ENCODE measurements around the gene PAX5. TPM values are rescaled to one million over a fixed set of nuclear protein-coding genes. Genes with fewer than 3 reads are reported as not detected.

PAX5 gene
- total RNA-seq, 1 donor from 2014 or later, result 0.32 TPM

DNA sequence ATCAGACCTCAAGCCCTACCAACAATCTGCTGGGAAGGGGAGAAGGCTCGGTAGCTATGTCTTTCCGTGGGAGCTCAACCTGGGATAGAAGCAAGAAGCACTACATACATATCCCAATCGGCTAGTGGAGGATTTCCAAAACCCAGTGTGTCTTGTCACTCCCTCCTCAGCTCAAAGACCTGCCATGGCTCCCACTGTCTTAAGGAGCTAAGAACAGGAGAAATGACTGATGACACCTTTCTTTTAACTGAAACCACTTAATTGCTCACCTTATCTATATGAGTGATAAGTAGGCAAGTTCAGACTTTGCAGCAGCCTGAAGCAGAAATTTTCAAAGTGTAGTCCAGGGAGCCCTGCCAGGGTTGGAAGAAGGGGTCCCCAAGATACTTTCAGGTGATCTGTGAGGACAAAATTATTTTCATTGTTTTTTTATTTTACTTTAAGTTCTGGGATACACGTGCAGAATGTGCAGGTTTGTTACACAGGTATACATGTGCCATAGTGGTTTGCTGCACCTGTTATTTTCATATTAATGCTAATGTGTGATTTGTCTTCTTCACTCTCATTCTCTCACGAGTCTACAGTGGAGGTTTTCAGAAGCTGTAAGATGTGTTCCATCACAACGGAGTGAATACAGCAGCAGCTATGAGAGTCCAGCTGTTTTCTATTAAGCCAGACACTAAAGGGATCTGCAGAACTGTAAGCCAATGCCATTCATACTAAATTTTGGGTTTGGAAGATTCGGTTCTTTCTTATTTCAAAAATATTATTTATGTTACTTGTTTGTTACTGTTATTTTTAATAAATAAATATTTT lies 41.4 kb downstream of the PAX5 start:
- intact Hi-C loops (cut with micrococcal nuclease), result loop anchor here (10.0 kb wide), 1 partner anchor 602 kb away; the partner anchor contains the start of gene TOMM5

GRCh38 chr9:36991516-36992134 lies 42.4 kb downstream of the PAX5 start:
- intact Hi-C loops (cut with micrococcal nuclease), result loop anchor here (1.0 to 10.0 kb wide), 2 partner anchors 118 to 603 kb away; partner anchors contain the start of gene TOMM5

DNA sequence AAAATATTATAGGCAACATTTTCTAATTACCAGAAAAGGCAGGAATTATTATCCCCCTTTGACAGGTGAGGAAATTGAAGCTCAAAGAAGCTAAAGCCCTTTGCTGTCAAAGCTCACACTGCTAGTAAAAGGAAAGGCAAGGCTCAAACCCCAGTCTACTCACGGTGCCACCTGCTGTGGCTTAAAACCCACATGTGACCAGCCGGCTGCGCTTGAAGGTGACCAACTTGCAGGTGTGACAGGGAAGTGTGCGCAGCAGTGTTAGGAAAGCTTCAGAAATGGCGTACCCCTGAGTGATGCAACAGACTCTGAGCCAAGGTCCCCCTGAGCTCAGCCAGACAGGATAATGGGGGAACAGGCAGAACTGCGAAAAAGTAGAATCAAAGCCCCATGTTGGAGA lies 45.2 kb downstream of the PAX5 start:
- intact Hi-C loops (cut with micrococcal nuclease), result loop anchor here (10.0 kb wide), 1 partner anchor 54 kb away; no protein-coding TSS in a partner anchor

DNA sequence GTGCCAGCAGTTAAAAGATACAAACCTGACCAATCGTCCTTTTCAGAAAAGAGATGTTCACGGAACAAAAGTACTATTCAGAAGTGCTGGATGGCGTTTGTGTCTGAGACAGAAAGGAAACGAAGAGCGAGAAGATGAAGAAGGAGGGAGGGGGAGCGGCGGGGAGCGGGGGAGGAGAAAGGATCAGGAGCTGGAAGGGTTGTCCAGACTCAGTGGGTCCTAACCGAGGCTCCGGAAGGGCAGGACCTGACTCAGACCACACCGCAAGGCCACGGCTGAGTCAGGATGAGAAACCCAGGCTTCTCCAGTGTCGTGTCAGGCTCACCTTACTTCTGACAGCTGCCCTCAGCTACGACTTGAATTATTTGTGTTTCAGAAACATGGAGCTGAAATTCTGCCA lies 46.2 kb downstream of the PAX5 start:
- intact Hi-C loops (cut with micrococcal nuclease), result loop anchor here (2.0 to 10.0 kb wide), 2 partner anchors 49 to 53 kb away; no protein-coding TSS in a partner anchor

- intact Hi-C loops (cut with micrococcal nuclease), result loop anchor here (2.0 to 10.0 kb wide), 2 partner anchors 49 to 53 kb away; no protein-coding TSS in a partner anchor
Measured at GRCh38 chr9:36987409-36987808, 46.7 kb downstream of the PAX5 start.

DNA sequence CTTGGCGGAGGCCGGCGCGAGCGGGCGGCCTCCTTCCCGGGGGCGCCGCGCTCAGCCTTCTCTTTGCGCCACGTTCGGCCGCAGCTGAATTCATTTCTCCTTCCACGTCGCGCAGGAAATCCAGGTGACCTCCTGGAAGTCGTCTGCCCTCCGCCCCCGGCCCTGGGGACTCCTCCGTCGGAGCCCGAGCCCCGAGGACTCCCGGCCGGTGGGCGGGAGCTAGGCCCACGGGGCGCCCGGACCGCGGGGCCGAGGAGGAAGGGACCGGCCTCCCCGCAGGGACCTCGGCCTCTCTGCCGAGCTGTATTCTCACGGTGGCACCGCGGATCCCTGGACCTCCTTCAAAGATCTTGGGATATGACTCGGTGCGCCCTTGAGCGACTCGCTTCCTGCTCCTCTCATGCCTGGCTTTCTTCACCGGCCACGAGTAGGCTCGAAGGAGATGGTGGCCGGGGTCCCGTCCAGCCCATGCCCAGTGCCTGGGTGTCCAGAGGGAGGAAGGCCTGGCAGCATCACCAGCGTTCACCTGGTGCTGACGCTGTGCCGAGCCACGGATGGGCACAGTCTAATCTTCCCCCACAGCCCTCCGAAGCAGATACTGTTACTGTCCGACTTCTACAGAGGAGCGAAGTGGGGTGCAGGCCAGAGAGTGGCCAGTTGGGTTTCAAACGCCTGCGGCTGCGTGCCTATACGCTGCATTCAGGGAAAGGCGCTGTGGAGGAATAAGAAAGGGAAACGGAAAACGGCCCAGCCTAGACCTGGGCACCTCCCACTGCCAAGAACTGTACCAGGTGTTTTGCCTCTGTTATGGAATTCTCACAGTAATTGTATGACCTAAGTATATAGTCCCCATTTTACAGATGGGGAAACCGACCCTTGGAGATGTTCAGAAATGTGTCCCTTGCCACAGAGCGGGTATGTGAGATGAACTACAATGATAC lies 47.3 kb downstream of the PAX5 start:
- intact Hi-C loops (cut with micrococcal nuclease), result loop anchor here (2.0 to 10.0 kb wide), 2 partner anchors 50 to 52 kb away; no protein-coding TSS in a partner anchor

DNA sequence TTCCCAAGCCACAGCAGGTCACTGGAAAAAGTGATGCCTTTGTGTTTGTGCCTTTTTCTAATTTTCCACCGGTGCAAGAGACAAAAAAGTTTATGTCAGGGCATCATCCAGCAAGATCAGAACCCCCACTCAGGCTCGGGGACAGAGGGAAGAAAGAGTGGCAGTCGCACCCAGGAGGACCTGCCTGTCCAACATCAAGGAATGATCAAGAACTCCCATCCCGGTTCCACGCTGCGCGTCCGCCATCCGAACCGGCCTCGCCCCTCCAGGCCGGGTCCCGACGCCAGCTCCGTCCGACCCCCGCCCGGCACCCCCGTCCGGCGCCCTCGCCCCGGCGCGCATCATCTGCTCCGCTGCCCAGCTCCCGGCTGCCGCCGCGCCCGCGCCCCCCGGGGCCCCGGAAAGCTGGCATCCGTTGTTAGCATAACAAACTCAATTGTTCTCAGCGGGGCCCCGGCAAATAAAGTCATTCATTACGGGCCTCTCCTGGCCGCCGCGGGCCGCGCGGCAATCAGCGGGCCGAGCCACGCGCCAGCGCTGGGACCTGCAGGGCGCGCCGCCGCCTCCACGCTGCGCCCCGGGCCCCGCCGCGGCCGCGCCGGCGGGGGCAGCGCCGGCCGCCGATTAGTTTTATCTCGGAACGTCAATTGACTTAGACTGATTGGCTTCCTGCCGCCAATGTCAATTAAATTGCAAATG lies 48.1 kb downstream of the PAX5 start:
- intact Hi-C loops (cut with micrococcal nuclease), result loop anchor here (2.0 to 10.0 kb wide), 2 partner anchors 51 kb away; no protein-coding TSS in a partner anchor

DNA sequence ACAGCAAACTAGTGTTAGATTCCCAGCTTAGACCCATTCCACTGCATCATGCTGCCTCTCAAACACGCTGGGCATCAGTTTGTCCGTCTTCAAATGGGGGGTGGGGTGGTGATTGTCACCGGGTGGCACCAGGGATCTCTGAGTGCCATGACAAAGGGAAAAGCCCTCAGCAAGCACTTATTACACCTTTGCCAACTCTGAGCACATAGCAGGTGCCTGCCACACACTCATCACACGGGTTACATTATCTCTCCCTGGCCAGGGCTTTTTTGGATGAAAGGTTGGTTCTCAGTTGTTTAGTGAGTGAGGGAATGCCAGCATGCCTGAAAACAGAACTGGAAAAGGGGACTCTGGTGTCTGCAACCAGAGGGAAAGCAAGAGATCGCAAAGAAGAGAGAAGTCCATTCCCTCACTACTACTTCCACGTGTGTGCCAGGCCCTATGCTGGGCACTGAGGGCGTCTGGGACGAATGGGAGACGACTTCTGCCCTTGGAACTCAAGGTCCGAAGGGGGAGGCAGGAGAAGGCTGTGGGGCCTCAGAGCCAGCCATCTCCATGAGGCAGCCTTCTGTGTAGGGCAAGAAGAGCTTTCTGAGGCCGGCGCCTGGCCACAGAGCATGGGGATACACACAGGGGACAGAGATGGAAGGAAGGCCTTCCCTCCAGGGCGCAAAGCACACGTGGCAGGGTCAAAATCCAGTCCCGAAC lies 48.9 kb downstream of the PAX5 start:
- intact Hi-C loops (cut with micrococcal nuclease), result loop anchor here (10.0 kb wide), 1 partner anchor 50 kb away; no protein-coding TSS in a partner anchor

DNA sequence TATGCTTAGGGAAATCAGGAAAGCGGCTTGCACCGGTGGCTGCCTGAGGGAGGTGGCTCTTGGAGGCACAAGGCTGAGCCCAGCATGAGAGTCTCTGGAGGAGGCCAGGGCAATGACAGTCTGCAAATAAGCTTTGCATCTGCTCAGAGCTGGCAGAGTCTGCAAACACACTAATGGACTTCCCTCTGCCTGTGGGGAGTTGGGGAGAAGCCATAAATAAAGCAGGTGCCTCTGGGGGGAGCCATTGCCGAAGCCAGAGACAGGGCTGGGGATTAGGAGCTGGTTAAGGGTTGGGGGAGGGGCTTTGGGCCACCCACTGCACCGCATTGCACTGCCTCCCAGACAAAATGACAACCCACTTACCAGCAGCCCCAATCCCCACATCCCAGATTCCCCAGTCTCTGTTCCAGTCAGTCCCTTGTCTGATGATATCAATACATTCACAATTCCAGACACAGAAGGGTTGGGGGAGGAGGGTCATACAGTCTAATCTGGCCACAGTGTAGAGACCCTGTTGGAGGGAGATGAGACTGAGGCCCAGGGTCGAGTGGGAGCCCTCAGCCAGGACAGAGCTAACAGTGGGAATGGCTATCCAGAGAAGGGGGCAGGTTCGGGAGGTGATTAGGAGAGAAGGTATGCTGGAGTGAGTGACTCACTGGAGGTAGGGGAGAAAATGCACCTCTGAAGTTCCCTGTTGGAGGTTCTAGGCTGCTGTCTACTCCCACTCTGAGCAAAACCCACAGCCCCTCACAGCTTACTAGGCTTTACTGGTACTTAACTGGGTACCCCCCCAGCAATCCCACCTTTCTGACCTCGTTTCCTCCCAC lies 53.7 kb downstream of the PAX5 start:
- intact Hi-C loops (cut with micrococcal nuclease), result loop anchor here (10.0 kb wide), 1 partner anchor 46 kb away; no protein-coding TSS in a partner anchor

GRCh38 chr9:36976371-36977030 lies 57.6 kb downstream of the PAX5 start:
- intact Hi-C loops (cut with micrococcal nuclease), result no loop called here

DNA sequence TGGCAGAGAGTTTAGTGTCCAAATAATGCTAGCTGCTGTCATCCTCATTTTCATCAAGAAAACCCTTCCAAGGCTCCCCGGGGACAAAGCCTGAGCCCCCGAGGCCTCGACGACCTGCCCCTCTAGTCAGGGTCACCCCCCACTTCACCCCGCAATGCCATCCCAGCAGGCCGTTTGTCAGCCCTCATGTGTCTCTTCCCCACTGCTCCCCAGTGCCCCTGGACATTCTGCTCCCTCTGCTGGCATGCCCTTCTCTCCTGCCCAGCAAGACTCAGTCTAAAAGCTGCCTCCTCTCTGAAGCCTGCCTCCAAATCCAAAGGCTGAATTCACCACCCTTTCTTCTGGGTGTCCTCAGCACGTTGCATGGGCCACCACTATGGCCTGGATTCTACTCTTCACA lies 59.3 kb downstream of the PAX5 start:
- intact Hi-C loops (cut with micrococcal nuclease), result no loop called here

GRCh38 chr9:36971935-36972488 lies 62.1 kb downstream of the PAX5 start:
- intact Hi-C loops (cut with micrococcal nuclease), result no loop called here

- intact Hi-C loops (cut with micrococcal nuclease), result no loop called here
Measured at GRCh38 chr9:36970007-36970888, 63.8 kb downstream of the PAX5 start.

- intact Hi-C loops (cut with micrococcal nuclease), result no loop called here
Measured at GRCh38 chr9:36969216-36969771, 64.8 kb downstream of the PAX5 start.

- intact Hi-C loops (cut with micrococcal nuclease), result no loop called here
Measured at GRCh38 chr9:36968574-36969215, 65.4 kb downstream of the PAX5 start.

DNA sequence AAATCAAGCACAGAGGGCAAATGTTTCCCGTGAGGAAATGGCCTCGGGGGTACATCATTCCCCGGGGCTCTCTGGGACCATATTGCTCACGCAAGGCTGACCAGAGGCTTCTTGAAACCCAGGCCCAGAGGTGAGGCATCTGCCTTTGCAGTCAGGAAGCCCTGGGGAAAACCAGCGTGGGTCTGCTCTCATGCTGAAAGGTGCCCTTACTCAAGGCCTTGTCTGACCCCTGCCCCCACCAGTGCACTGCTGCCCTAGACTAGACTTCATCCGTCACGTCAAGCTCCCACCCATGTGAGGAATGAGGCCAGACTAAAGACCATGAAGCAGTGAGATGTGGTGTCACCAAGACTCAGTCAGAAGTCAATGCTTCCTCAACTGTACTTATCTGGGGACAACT lies 66.1 kb downstream of the PAX5 start:
- intact Hi-C loops (cut with micrococcal nuclease), result no loop called here

Measured in T-helper 1 cell treated with Interleukin-12 subunit alpha and Interleukin-12 subunit beta and Interleukin-4 antibody, amounts not matched to agents 30 ng/mL and 1 ng/mL, for 36 hours (primary cell).